COLO668 (cell line): ENCODE data around the gene CTAG2.
"Not testable (repeated sequence)": the region's sequence is repeated elsewhere in the genome, so short reads cannot be mapped to it uniquely, and the experiment has no call there.

Experiments used
- DNase-seq: peaks from one replicate; lab custom pipeline; 2025; ENCODE audit not compliant: unreplicated experiment; lab: John Stamatoyannopoulos, UW

CTAG2 gene

DNA sequence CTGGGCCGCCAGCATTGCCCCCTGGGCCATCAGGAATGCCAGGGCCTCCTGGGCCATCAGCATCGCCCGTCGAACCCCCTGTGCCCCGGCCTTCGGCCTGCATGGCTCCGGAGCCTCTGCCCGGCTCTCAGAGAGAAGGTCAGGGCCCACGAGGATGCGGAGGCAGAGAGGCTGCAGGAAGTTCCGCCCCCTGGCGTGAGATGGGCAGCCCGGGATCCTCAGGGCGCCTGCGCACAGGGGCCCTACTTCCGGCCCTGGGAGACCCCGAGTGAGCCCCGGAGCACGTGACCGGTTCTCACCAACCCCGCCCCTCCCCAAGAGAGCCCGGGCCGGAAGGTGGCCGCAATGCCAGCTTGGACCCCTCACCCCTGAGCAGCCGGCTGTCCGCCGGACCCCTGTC lies at the start of gene CTAG2:
TSS of gene CTAG2 (minus strand) at position 167 of the 400 bp plus-strand sequence. CDS start at position 103, 64 bp downstream.
- DNase-seq = not testable (repeated sequence)

DNA sequence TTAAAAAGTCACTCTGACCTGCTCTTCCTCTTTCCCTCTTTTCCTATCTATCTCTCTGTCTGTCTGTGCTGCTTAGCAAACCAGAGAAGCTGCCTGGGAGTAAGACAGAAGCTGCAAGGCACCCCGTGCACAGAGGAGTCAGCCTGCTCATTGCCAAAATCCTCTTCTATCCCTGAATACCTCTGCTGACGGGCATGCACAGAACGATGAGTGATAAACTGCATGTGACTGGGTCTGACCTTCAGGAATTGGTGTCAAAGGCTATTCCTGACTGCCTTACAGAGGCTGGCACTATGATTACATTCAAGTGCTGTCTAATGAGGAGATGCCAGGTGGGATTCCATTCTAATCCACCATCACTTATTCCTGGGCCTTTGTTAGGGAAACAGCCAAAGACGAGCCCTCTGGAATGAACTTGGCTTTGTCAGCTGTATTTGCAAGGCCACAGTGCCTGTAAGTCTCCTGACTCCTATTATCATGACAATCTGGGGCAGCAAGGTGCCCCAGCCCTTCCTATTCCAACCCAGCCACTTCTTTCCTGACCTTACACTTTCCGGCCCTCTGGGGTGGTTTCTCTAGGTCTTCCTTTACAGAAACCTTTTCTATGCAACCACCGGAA lies 45.4 kb upstream of the CTAG2 start:
- no peak for DNase-seq

DNA sequence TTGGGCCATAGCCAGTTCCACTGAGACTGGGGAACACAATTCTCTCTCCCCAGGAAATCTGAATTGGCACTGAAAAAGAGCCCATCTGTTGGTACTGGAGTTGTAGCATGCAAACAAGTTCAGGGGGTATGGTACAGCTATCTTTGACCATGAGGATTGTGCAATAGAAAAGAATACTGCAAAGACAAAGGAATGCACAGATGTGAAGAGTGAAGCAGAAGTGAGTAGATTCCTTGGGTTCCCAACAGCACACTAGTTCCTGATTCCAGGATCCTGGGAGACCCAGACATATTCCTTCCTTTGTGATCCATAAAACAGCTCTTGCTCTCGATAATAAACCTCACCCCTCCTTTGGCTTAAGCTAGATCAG lies 43.3 kb upstream of the CTAG2 start:
- DNase-seq = no peak

DNA sequence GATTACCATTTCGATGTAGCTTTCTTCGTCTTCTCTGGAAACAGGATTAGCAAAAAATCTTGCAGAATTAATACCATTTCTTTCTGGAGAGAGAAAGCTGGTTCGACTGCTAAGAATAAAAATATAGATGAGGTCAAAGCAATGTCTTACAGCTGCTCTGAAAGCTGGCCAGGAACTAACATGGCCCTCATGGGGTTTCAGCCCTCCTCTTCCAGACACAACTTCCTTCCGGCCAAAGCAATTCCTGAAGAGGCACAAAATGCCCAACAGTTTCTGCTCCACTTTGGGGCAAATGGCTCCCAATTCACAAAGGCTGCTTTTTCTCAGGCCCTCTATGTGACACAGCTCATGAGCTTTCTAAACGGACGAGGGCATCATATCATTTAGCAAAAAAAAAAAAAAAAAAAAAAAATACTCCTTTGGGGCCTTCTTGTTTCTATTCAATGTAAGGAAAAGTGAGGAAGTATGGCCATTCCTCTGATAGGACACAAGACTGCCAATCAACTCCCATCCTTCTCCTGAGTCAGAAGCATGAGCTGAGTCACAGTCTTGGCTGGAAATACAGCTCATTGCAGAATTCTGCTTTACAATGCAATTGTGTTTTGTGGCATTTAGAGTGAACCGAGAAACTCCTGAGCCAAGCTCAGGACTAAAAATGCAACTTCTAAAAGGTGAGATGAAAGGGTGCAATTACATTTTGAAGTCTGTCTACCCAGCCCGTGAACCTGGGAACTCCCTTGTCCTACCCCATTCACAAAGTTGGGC lies 42.7 kb upstream of the CTAG2 start:
- no peak for DNase-seq

DNA sequence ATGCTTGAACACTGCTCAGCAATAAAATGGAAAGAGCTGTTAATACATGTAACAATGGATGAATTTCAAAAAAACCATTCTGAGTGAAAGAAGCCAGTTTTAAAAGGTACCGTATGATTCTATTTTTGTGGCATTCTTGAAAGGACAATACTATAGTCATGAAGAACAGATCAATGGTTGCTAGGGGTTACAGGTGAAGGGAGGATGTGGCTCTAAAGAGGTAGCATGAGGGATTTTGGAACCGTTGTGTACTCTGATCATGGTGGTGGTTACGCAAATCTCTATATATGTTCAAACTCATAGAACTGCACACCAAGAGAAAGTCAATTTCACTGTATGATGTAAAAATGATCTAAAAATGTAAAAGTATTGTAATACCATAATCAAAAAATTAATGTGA lies 40.0 kb upstream of the CTAG2 start:
- no peak for DNase-seq

DNA sequence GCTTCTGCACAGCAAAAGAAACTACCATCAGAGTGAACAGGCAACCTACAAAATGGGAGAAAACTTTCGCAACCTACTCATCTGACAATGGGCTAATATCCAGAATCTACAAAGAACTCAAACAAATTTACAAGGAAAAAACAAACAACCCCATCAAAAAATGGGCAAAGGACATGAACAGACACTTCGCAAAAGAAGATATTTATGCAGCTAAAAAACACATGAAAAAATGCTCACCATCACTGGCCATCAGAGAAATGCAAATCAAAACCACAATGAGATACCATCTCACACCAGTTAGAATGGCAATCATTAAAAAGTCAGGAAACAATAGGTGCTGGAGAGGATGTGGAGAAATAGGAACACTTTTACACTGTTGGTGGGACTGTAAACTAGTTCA lies 37.1 kb upstream of the CTAG2 start:
- DNase-seq = not testable (repeated sequence)

- DNase-seq = not testable (repeated sequence)
These were observed 18.7 kb upstream of the CTAG2 start for GRCh38 chrX:154672084-154672483.

DNA sequence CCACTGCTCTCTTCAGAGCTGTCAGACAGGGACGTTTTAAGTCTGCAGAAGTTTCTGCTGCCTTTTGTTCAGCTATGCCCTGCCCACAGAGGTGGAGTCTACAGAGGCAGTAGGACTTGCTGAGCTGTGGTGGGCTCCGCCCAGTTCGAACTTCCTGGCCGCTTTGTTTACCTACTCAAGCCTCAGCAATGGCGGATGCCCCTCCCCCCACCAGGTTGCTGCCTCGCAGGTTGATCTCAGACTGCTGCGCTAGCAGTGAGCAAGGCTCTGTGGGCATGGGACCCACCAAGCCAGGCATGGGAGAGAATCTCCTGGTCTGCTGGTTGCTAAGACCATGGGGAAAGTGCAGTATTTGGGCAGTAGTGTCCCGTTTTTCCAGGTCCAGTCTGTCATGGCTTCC lies 17.5 kb upstream of the CTAG2 start:
- DNase-seq = not testable (repeated sequence)

DNA sequence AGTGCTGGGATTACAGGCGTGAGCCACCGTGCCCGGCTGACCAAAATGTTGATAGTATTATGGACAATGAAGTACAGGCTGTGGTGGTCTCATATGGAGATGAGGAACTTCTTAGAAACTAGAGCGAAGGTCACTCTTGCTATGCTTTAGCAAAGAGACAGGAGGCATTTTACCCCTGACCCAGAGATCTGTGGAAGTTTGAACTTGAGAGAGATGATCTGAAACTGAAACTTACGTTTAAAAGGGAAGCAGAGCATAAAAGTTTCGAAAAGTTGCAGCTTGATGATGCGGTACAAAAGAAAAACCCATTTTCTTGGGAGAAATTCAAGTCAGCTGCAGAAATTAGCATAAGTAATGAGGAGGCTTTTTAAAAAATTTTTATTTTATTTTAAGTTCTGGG lies 8.5 kb upstream of the CTAG2 start:
- DNase-seq = no peak

- DNase-seq = no peak
These were observed 7.8 kb upstream of the CTAG2 start for GRCh38 chrX:154661170-154661569.

DNA sequence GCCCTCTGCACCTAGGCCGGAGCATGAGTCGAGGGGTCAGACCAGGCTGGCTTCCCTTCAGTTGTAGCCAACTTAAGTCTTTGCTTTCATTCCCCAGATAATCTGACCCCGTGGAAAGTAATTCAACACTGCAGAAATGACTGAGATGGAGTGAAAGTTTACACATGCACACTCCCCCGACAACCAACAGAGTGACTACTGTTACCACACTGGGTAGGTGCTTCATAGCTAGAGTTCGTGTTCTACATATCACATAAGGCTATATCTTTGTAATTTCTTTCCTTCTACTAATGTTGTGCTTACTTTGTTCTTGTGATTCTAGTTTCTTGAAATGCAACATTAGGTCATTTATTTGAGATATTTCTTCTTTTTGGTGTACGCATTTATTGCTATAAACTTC lies 7.2 kb upstream of the CTAG2 start:
- DNase-seq = no peak

DNA sequence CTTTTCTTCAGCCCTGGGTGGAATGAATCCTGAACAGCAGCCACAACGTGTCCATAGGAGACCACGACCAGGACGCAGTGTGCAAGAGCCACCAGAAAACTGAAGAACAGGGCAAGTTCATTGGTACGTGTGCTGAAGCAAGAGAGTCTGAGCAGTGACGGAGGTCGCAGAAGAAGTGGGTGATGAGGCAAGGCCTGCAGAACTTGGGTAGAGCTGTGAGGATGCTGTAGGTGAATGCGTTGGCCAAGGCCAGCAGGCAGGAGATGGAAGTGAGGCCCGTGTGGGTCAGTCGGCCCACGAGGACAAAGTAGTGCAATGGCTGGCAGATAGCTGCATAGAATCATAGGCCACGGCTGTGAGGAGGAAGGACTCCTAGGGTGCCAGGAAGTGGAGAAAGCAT lies 5.6 kb upstream of the CTAG2 start:
- no peak for DNase-seq

GRCh38 chrX:154658187-154658586 lies 4.8 kb upstream of the CTAG2 start:
- DNase-seq = no peak

GRCh38 chrX:154657226-154657805 lies 3.9 kb upstream of the CTAG2 start:
- no peak for DNase-seq

DNA sequence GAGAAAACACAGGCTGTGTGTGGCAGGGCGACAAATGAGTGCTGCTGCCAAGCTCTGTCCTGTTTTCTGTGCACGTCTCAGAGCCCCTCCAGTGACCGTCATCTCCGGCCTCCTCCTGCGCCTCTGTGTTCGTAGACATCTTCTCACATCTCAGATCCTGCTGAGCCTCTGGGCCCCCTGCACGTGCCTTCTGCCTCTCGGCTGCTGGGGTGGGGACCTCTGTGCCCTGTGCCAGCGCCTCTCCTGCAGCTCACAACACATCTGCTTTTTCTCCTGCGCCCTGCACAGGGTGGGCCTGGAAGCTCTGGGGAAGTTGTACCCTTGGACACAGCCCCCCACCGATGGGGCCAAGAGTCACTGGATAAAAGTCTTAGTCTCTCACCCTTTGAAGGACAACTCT lies 2.4 kb upstream of the CTAG2 start:
- no peak for DNase-seq

DNA sequence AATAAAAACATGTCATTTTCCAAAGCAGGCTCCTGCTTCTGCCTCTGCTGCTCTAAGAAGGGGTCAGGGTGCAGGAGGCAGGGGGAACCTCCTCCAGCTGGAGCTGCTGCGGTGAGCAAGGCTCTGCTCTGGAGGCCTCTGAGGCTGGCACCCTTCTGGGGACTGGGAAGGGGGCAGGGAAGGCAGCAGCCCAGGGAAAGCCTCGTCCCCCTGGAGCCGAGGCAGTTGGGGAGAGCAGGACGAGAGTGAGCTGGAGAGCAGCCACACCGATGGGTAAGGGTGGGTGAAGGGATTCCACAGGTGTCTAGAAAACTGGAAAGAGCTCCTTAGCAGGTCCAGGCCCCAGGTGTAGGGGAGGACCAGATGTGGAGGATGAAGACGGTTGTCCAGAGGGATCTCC lies 2.0 kb upstream of the CTAG2 start:
- DNase-seq = no peak

- DNase-seq = no peak
These were observed 1.5 kb upstream of the CTAG2 start for GRCh38 chrX:154654925-154655324.

GRCh38 chrX:154654372-154654771 lies 993 bp upstream of the CTAG2 start:
- DNase-seq = no peak

- DNase-seq = no peak
These were observed 354 bp downstream of the CTAG2 start for GRCh38 chrX:154653048-154653401.

- no peak for DNase-seq
These were observed 900 bp downstream of the CTAG2 start for GRCh38 chrX:154652311-154653047.

- DNase-seq = no peak
These were observed 3.2 kb downstream of the CTAG2 start for GRCh38 chrX:154650221-154650510.
